ENCODE measurements around the gene KCNJ15. TPM values are rescaled to one million over a fixed set of nuclear protein-coding genes. Genes with fewer than 3 reads are reported as not detected.

The KCNJ15 gene
- 2.2 and 3.3 TPM in 2 replicates for total RNA-seq
- long read RNA-seq, full-length matches to known transcripts, result 5 of 8 reads
- long read RNA-seq, partial matches to known transcripts, result 1 of 8 reads
- long read RNA-seq, other reads (novel, unspliced or antisense), result 2 of 8 reads

DNA sequence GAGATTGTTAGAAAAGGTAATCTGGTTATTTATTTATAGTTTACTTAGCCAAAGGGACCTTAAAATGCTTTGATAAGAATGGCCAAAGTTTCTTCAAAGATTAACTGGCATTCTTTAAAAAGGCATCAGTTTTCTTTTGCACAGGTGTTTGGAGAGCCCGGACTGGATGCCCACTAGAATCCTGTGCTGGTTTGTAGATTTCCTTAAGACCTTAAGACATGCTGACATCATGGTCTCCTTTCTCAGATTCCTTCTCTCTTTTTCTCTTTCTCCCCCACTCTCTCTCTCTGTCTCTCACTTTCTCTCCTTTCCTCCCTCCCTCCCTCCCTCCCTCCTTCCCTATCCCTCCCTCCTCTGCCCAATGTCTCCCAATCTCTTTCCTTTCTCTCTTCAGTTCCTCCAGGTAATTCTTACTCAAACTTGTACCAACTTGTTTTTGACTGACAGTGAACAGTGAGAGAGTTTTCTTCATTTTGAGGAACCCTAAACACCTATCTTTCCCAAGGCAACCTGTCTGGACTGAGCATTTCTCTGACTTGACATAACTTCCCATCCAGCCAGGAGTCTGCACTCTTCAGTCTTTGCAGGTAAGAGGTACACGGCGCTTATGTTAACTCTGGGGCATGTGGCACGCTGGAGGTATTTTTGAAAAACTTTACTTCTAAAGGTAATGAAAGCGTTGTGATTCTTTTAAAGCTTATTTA lies at the start of gene KCNJ15:
Gene KCNJ15, plus strand, starts transcription at position 393 of the 704 bp plus-strand sequence. CDS start 42,271 bp downstream, outside the sequence.
- no peak for DNase-seq (ENCODE audit: low spot score, unreplicated experiment)
- no peaks in the 10 kb centered on the region for H3K36me3 Mint-ChIP-seq (ENCODE audit: insufficient read depth)
- peaks cover 2% of the 10 kb centered on the region for H3K27me3 Mint-ChIP-seq
- peaks cover 14% of the 10 kb centered on the region for H3K4me1 Mint-ChIP-seq (ENCODE audit: low read depth)
- peak within 1 kb of the TSS; percentile 42 for H3K4me3 Mint-ChIP-seq (ENCODE audit: low read depth)
- TF ChIP-seq, protein P1, sequence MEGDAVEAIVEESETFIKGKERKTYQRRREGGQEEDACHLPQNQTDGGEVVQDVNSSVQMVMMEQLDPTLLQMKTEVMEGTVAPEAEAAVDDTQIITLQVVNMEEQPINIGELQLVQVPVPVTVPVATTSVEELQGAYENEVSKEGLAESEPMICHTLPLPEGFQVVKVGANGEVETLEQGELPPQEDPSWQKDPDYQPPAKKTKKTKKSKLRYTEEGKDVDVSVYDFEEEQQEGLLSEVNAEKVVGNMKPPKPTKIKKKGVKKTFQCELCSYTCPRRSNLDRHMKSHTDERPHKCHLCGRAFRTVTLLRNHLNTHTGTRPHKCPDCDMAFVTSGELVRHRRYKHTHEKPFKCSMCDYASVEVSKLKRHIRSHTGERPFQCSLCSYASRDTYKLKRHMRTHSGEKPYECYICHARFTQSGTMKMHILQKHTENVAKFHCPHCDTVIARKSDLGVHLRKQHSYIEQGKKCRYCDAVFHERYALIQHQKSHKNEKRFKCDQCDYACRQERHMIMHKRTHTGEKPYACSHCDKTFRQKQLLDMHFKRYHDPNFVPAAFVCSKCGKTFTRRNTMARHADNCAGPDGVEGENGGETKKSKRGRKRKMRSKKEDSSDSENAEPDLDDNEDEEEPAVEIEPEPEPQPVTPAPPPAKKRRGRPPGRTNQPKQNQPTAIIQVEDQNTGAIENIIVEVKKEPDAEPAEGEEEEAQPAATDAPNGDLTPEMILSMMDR (IDR thresholded peaks at IDR 0.05; ENCODE audit: unreplicated experiment), result no peak
- H3K27ac Mint-ChIP-seq, result peak within 1 kb of the TSS; percentile 29
- H3K9me3 Mint-ChIP-seq (ENCODE audit: low read depth), result no peaks in the 10 kb centered on the region

DNA sequence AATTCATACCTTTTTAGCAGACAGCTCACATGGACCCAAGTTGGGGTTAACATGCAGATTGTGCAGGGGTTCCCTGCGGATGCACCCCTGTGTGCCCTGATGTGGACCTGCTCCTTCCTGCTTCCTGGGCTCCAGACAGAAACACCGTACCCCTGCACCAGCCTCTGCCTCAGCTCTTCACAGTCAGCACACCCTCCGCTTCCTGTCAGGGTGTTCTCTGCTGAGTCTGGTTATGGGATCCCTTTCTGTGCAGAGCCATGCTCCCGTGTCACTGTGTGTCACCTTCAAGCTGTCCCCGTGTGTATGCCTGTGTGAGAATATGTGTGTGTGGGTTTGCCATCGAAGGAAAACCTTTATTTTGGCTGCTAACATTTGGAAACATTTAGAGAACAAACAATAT lies 48.7 kb upstream of the KCNJ15 start:
- DNase-seq (ENCODE audit: low spot score, unreplicated experiment), result no peak
- H3K4me1 Mint-ChIP-seq (ENCODE audit: low read depth), result no peaks in the 10 kb centered on the region
- H3K4me3 Mint-ChIP-seq (ENCODE audit: low read depth), result no peak overlapping the region
- no peak overlapping the region for H3K27ac Mint-ChIP-seq
- peaks cover 32% of the 10 kb centered on the region for H3K27me3 Mint-ChIP-seq
- peaks cover 13% of the 10 kb centered on the region for H3K9me3 Mint-ChIP-seq (ENCODE audit: low read depth)
- no peaks in the 10 kb centered on the region for H3K36me3 Mint-ChIP-seq (ENCODE audit: insufficient read depth)
- TF ChIP-seq, protein P1 (IDR thresholded peaks at IDR 0.05; ENCODE audit: unreplicated experiment), result no peak

DNA sequence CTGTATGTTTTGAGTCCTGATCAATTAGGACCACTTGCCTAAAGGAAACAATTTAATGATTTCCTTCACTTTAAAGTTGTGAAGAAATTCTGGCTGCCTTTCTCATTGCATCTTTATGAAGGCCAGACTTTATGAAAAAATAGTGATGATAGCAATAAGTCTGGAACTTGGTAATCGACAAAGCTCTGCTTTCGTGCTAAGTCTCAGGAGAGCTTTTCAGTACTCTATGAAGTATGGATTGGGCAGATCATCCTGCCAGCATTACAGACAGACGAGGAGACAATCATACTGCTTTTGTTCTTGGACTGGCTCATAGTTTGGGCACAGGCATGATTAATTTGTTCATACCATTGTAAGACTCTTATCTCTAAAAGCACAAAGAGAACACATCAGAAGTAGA lies 45.5 kb upstream of the KCNJ15 start:
- TF ChIP-seq, protein P1 (IDR thresholded peaks at IDR 0.05; ENCODE audit: unreplicated experiment), result no peak
- Mint-ChIP-seq H3K4me1 (ENCODE audit: low read depth) (no peaks in the 10 kb centered on the region), H3K27ac (no peak overlapping the region), H3K27me3 (peaks cover 33% of the 10 kb centered on the region), H3K4me3 (ENCODE audit: low read depth) (no peak overlapping the region), H3K9me3 (ENCODE audit: low read depth) (peaks cover 13% of the 10 kb centered on the region), H3K36me3 (ENCODE audit: insufficient read depth) (no peaks in the 10 kb centered on the region)
- DNase-seq (ENCODE audit: low spot score, unreplicated experiment), result no peak

DNA sequence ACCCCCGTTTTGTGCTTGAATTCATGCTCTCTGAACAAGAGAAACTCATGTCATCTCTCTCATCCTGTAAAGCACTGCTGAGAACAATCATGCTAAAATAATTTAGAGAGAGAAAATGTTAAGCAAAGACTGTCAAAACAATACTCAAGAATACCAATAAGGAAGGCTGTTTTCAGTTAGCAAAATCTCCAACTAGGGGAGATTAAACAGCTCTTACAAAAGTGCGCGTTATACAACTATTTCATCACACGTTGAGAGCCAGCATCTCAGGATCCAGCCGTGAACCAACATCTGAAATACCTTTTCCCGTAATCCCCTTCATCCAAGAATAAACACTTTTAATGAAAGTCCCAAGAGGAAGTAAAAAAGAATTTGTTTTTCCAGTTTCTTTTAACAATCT lies 44.1 kb upstream of the KCNJ15 start:
- no peak overlapping the region for H3K4me3 Mint-ChIP-seq (ENCODE audit: low read depth)
- no peak overlapping the region for H3K27ac Mint-ChIP-seq
- TF ChIP-seq, protein P1 (IDR thresholded peaks at IDR 0.05; ENCODE audit: unreplicated experiment), result no peak
- peaks cover 31% of the 10 kb centered on the region for H3K27me3 Mint-ChIP-seq
- peaks cover 13% of the 10 kb centered on the region for H3K9me3 Mint-ChIP-seq (ENCODE audit: low read depth)
- H3K36me3 Mint-ChIP-seq (ENCODE audit: insufficient read depth), result no peaks in the 10 kb centered on the region
- no peaks in the 10 kb centered on the region for H3K4me1 Mint-ChIP-seq (ENCODE audit: low read depth)
- DNase-seq (ENCODE audit: low spot score, unreplicated experiment), result no peak

DNA sequence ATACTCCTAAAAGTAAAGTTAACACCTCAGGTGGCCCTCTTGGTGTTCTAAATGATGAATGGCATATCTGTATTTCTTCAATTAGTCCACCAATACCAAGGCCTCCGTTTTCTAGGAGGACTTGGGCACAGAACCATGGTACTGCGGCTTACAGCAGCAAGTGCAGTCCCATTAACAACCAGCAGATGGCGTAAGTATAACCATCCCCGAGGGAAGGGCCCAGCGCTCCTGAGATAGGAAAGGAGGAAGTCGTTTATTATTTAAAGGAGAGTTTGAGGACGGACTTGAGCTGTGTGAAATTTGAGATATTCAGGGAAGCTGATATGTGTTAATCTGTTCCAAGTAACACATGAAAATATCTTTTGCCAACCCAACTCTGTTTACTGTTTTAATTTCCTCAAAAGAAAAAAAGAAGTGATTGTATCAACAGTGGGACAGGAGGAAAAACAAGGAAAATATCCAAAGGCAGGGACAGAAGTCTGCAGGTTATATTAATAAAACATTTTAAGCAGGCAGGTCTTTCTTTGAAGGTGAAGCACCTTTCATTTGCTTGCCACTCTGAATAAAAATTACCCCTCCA lies 37.7 kb upstream of the KCNJ15 start:
- peak; percentile 25 for DNase-seq (ENCODE audit: low spot score, unreplicated experiment)
- Mint-ChIP-seq H3K4me3 (ENCODE audit: low read depth) (no peak overlapping the region), H3K27ac (no peak overlapping the region), H3K9me3 (ENCODE audit: low read depth) (peaks cover 30% of the 10 kb centered on the region), H3K27me3 (peaks cover 3% of the 10 kb centered on the region), H3K4me1 (ENCODE audit: low read depth) (no peaks in the 10 kb centered on the region), H3K36me3 (ENCODE audit: insufficient read depth) (peaks cover 4% of the 10 kb centered on the region)
- TF ChIP-seq, protein P1 (IDR thresholded peaks at IDR 0.05; ENCODE audit: unreplicated experiment), result peak; percentile 88
